ENCODE results near the gene SH2D6. TPM values are rescaled to one million over a fixed set of nuclear protein-coding genes. Genes with fewer than 3 reads are reported as not detected.
A peak's percentile ranks its signal among the peaks of the same experiment; 100 is the strongest.

Gene SH2D6
- polyA plus RNA-seq, 1 of the 3 experiments (the other 2 are of a cell fraction), result 0.33 TPM

DNA sequence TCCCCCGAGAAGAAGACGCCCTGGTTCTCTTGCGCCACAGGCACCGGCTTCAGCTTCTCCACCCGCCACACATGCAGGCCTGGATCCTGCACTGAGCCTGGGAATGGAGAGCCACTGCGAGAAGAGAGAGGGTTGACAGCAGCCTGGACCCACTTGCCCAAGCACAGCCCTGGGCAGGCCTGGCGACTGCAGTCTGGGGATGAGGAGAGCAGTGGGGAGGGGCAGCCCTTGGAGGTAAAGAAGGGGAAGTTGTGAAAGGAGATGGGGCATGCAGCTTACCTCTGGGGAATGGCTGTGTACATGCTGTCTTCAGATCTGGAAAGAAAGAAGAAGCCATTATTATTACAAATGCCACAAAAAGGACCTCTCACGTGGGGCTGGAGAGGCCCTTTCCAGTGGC is 16.7 kb upstream of the SH2D6 start:
- TF ChIP-seq TAF1 (IDR thresholded peaks at IDR 0.05; ENCODE audit: borderline replicate concordance, low read depth, low read length), result no peak
- TF ChIP-seq TCF12 (IDR thresholded peaks at IDR 0.05), result no peak
- TF ChIP-seq FOSL2 (IDR thresholded peaks at IDR 0.05; ENCODE audit: borderline replicate concordance, low read depth), result no peak
- TF ChIP-seq RAD21 (IDR thresholded peaks at IDR 0.05; ENCODE audit: low read length), result no peak
- no peak for TF ChIP-seq FOXM1 (IDR thresholded peaks at IDR 0.05; ENCODE audit: low read depth)
- TF ChIP-seq SMC3 (IDR thresholded peaks at IDR 0.05; ENCODE audit: low read depth, low read length), result no peak
- no peak for TF ChIP-seq JUND (IDR thresholded peaks at IDR 0.05)
- TF ChIP-seq FOXJ3 (CRISPR knock-in tag; IDR thresholded peaks at IDR 0.05), result no peak
- TF ChIP-seq, protein P1, sequence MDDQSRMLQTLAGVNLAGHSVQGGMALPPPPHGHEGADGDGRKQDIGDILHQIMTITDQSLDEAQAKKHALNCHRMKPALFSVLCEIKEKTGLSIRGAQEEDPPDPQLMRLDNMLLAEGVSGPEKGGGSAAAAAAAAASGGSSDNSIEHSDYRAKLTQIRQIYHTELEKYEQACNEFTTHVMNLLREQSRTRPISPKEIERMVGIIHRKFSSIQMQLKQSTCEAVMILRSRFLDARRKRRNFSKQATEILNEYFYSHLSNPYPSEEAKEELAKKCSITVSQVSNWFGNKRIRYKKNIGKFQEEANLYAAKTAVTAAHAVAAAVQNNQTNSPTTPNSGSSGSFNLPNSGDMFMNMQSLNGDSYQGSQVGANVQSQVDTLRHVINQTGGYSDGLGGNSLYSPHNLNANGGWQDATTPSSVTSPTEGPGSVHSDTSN (IDR thresholded peaks at IDR 0.05), result no peak
- no peak for TF ChIP-seq EZH2phosphoT487 (IDR thresholded peaks at IDR 0.05; ENCODE audit: borderline replicate concordance, low read depth)
- TF ChIP-seq, protein P2, sequence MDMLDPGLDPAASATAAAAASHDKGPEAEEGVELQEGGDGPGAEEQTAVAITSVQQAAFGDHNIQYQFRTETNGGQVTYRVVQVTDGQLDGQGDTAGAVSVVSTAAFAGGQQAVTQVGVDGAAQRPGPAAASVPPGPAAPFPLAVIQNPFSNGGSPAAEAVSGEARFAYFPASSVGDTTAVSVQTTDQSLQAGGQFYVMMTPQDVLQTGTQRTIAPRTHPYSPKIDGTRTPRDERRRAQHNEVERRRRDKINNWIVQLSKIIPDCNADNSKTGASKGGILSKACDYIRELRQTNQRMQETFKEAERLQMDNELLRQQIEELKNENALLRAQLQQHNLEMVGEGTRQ (IDR thresholded peaks at IDR 0.05; ENCODE audit: borderline replicate concordance, low read depth, low read length), result no peak
- no peak for TF ChIP-seq CHD2 (IDR thresholded peaks at IDR 0.05; ENCODE audit: low read length, partially characterized antibody)
- WGBS (ENCODE audit: low lambda C conversion rate), result 92% methylated on average over 8 of the region's 8 CpGs
- Histone ChIP-seq H3K4me2 (no peak overlapping the region), H3K9ac (no peak overlapping the region), H3K27me3 (ENCODE audit: insufficient read depth) (no peaks in the 10 kb centered on the region), H3K27ac (ENCODE audit: low read depth in 2 of 2, low read length in 1 of 2) (no peak overlapping the region), H3K36me3 (replicated peaks in 1 of 2; ENCODE audit: control insufficient read depth in 1 of 2, insufficient read depth in 2 of 2, low read length in 1 of 2) (no peaks in the 10 kb centered on the region), H3K4me1 (ENCODE audit: control insufficient read depth in 1 of 2, insufficient read depth in 2 of 2, low read depth in 1 of 2, low read length in 1 of 2) (peaks cover 6 to 9% of the 10 kb centered on the region in 2 experiments; a peak in 2 of 4 replicates), H3K4me3 (ENCODE audit: low read depth in 2 of 2, low read length in 1 of 2) (no peak overlapping the region), H4K20me1 (ENCODE audit: insufficient read depth) (no peaks in the 10 kb centered on the region), H3K79me2 (ENCODE audit: insufficient read depth) (no peaks in the 10 kb centered on the region), H3K9me3 (0 out of 2 replicates have a peak, but pooled peaks cover 4% of the 10 kb centered on the region), H3F3A (replicated peaks; ENCODE audit: insufficient read depth) (peaks cover 14% of the 10 kb centered on the region), H2AFZ (ENCODE audit: low read depth) (no peak overlapping the region), H3K9me2 (no peaks in the 10 kb centered on the region)
- CTCF ChIA-PET, result no interaction called here
- POLR2A ChIA-PET, result no interaction called here
- no peak for DNase-seq

GRCh38 chr2:85405201-85406059 is 13.1 kb upstream of the SH2D6 start:
- 75% methylated on average over 15 of the region's 15 CpGs for WGBS (ENCODE audit: low lambda C conversion rate)
- Histone ChIP-seq H3K4me3 (ENCODE audit: low read depth in 2 of 2, low read length in 1 of 2) (no peak overlapping the region), H3K9ac (no peak overlapping the region), H3K9me2 (no peaks in the 10 kb centered on the region), H3K27me3 (ENCODE audit: insufficient read depth) (no peaks in the 10 kb centered on the region), H3K79me2 (ENCODE audit: insufficient read depth) (no peaks in the 10 kb centered on the region), H3K9me3 (0 out of 2 replicates have a peak, but pooled peaks cover 4% of the 10 kb centered on the region), H3F3A (replicated peaks; ENCODE audit: insufficient read depth) (peaks cover 14% of the 10 kb centered on the region), H3K4me1 (ENCODE audit: control insufficient read depth in 1 of 2, insufficient read depth in 2 of 2, low read depth in 1 of 2, low read length in 1 of 2) (peaks cover 9 to 14% of the 10 kb centered on the region in 2 experiments; a peak in 2 of 4 replicates), H3K36me3 (replicated peaks in 1 of 2; ENCODE audit: control insufficient read depth in 1 of 2, insufficient read depth in 2 of 2, low read length in 1 of 2) (no peaks in the 10 kb centered on the region), H3K4me2 (0 out of 2 replicates have a peak overlapping the region, but pooled peaks have one; percentile 37), H4K20me1 (ENCODE audit: insufficient read depth) (no peaks in the 10 kb centered on the region), H2AFZ (ENCODE audit: low read depth) (peak overlapping the region; percentile 59; the same call in 1 of the 2 replicates), H3K27ac (ENCODE audit: low read depth in 2 of 2, low read length in 1 of 2) (peak overlapping the region; percentile 13 to 53; a peak in 3 of 4 replicates)
- TF ChIP-seq RCOR1 (IDR thresholded peaks at IDR 0.05; ENCODE audit: low read length) (no peak), FOXM1 (IDR thresholded peaks at IDR 0.05; ENCODE audit: low read depth) (no peak), POLR2AphosphoS5 (IDR thresholded peaks at IDR 0.05; ENCODE audit: low read depth, low read length) (no peak)
- TF ChIP-seq, protein P3, sequence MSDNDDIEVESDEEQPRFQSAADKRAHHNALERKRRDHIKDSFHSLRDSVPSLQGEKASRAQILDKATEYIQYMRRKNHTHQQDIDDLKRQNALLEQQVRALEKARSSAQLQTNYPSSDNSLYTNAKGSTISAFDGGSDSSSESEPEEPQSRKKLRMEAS (IDR thresholded peaks at IDR 0.05; ENCODE audit: low read depth), result 0 out of 2 replicates have a peak, but pooled peaks have one; percentile 26
- no peak for DNase-seq
- ChIA-PET CTCF (interaction anchor here (0.5 to 1.5 kb wide), 2 partner anchors 147 to 191 kb away, joined by 3 to 4 read pairs; no protein-coding TSS in a partner anchor), POLR2A (no interaction called here)

All from SK-N-SH (cell line).